IMR-90 (cell line): ENCODE measurements around the gene TSG101. TPM values are rescaled to one million over a fixed set of nuclear protein-coding genes. Genes with fewer than 3 reads are reported as not detected.

ENCODE experiments used
- ATAC-seq: fragments of 200-7000 bp; cut with Tn5 transposase; 2 replicates; pipeline ENCODE4 v1.9.1; 2020; ENCODE audit warnings: low read depth, mild to moderate bottlenecking, moderate library complexity
- BruUV-seq: library from RNA; stranded (reverse); fragments of 400-500 nt; replicated peaks from 2 replicates; lab custom pipeline; 2021; lab: Mats Ljungman, UMichigan
- CTCF ChIA-PET: fragments of 300-600 bp; formaldehyde crosslinking; extraction: SDS; loops from one replicate; lab custom pipeline; 2021; ENCODE audit warnings: antibody characterized with exemption; lab: Yijun Ruan, JAX
- POLR2A ChIA-PET: fragments of 300-600 bp; sonication (Branson Sonifier 250); formaldehyde crosslinking; loops from one replicate; lab custom pipeline; 2022; ENCODE audit warnings: antibody characterized with exemption; ENCODE audit not compliant: unreplicated experiment; lab: Charles Lee
- DNase-seq: peaks from one replicate; pipeline ENCODE4 v3.0.0; 2013
- H2AFZ ChIP-seq: replicated peaks from 2 replicates; pipeline ENCODE3; 2013; ENCODE audit warnings: low read length, mild to moderate bottlenecking; ENCODE audit not compliant: poor library complexity
- H2AK5ac ChIP-seq: 2 replicates; pipeline ENCODE4 v1.6.1; 2013; ENCODE audit warnings: low read depth, low read length, inconsistent platforms
- H2AK9ac ChIP-seq: replicated peaks from 2 replicates; pipeline ENCODE3; 2013; ENCODE audit warnings: mild to moderate bottlenecking, low read depth, low read length, moderate library complexity; ENCODE audit not compliant: poor library complexity
- H2BK120ac ChIP-seq: 2 replicates; pipeline ENCODE4 v1.6.1; 2013; ENCODE audit warnings: low read depth, low read length, inconsistent platforms
- H2BK15ac ChIP-seq: 3 replicates; pipeline ENCODE4 v1.6.1; 2013; ENCODE audit warnings: low read depth, low read length, inconsistent platforms
- H2BK20ac ChIP-seq: 2 replicates; pipeline ENCODE4 v1.6.1; 2013; ENCODE audit warnings: low read depth, mild to moderate bottlenecking, inconsistent platforms, low read length, moderate library complexity
- H2BK5ac ChIP-seq: 2 replicates; pipeline ENCODE4 v1.6.1; 2013; ENCODE audit warnings: mild to moderate bottlenecking, low read depth, low read length, inconsistent platforms; ENCODE audit not compliant: poor library complexity, severe bottlenecking
- H3K14ac ChIP-seq: replicated peaks from 2 replicates; pipeline ENCODE4 v1.6.1; 2013; ENCODE audit warnings: low read depth, low read length, inconsistent platforms
- H3K18ac ChIP-seq: 2 replicates; pipeline ENCODE4 v1.6.1; 2013; ENCODE audit warnings: low read depth, low read length, control low read depth
- H3K23ac ChIP-seq: 2 replicates; pipeline ENCODE4 v1.6.1; 2013; ENCODE audit warnings: low read depth, low read length, inconsistent platforms
- H3K27ac ChIP-seq: 2 replicates; pipeline ENCODE4 v1.5.1; 2013; ENCODE audit warnings: mild to moderate bottlenecking, control low read depth, low read length; ENCODE audit not compliant: insufficient read depth
- H3K27me3 ChIP-seq: 2 replicates; pipeline ENCODE4 v1.6.1; 2013; ENCODE audit warnings: low read length; ENCODE audit not compliant: control insufficient read depth, insufficient read depth
- H3K36me3 ChIP-seq: 2 replicates; pipeline ENCODE4 v1.6.1; 2013; ENCODE audit warnings: low read length, mixed read lengths; ENCODE audit not compliant: control insufficient read depth, insufficient read depth
- H3K4ac ChIP-seq: 2 replicates; pipeline ENCODE4 v1.6.1; 2013; ENCODE audit warnings: low read depth, low read length, inconsistent platforms
- H3K4me1 ChIP-seq: 2 replicates; pipeline ENCODE4 v1.6.1; 2013; ENCODE audit warnings: low read length, mixed read lengths; ENCODE audit not compliant: control insufficient read depth, insufficient read depth
- H3K4me2 ChIP-seq: 2 replicates; pipeline ENCODE4 v1.6.1; 2013; ENCODE audit warnings: low read depth, mild to moderate bottlenecking, control low read depth, low read length, moderate library complexity
- H3K4me3 ChIP-seq: 2 replicates; pipeline ENCODE4 v1.5.1; 2013; ENCODE audit warnings: low read depth, mild to moderate bottlenecking, control low read depth, low read length, moderate library complexity; ENCODE audit not compliant: insufficient read depth
- H3K56ac ChIP-seq: 2 replicates; pipeline ENCODE4 v1.6.1; 2013; ENCODE audit warnings: low read length, inconsistent platforms; ENCODE audit not compliant: insufficient read depth; ENCODE audit errors: extremely low read depth
- H3K79me1 ChIP-seq, 2 experiments: 2 replicates each; pipeline ENCODE4 v1.6.1; 2013; ENCODE audit warnings: low read length in 2 of 2, inconsistent platforms in 1 of 2, low read depth in 1 of 2
- H3K9ac ChIP-seq: 2 replicates; pipeline ENCODE4 v1.6.1; 2013; ENCODE audit warnings: low read depth, low read length, control low read depth
- H3K9me1 ChIP-seq: 2 replicates; pipeline ENCODE4 v1.6.1; 2013; ENCODE audit warnings: low read length, inconsistent platforms; ENCODE audit not compliant: insufficient read depth
- H3K9me3 ChIP-seq: 2 replicates; pipeline ENCODE4 v1.6.1; 2013; ENCODE audit warnings: low read length; ENCODE audit not compliant: control insufficient read depth, insufficient read depth
- H4K20me1 ChIP-seq: 2 replicates; pipeline ENCODE4 v1.6.1; 2013; ENCODE audit warnings: low read length, inconsistent platforms; ENCODE audit not compliant: insufficient read depth
- H4K5ac ChIP-seq: 2 replicates; pipeline ENCODE4 v1.6.1; 2013; ENCODE audit warnings: mild to moderate bottlenecking, low read depth, low read length, control low read depth
- H4K8ac ChIP-seq, 2 experiments: 2 replicates each; pipeline ENCODE4 v1.6.1; 2013; ENCODE audit warnings: low read depth in 2 of 2, low read length in 2 of 2, control low read depth in 1 of 2, inconsistent platforms in 1 of 2
- H4K91ac ChIP-seq: 2 replicates; pipeline ENCODE4 v1.6.1; 2013; ENCODE audit warnings: low read depth, low read length, inconsistent platforms; ENCODE audit not compliant: insufficient read depth
- CHD1 ChIP-seq: IDR thresholded peaks from 2 replicates; pipeline ENCODE4 v1.6.1; 2012; ENCODE audit warnings: low read depth, low read length, improper control_type of control experiment
- FOS ChIP-seq: fragments of 150-350 bp; IDR thresholded peaks from 2 replicates; pipeline ENCODE4 v1.6.1; 2016; ENCODE audit warnings: low read depth, low read length
- MAFK ChIP-seq: IDR thresholded peaks from 2 replicates; pipeline ENCODE4 v1.6.1; 2012; ENCODE audit warnings: low read depth, low read length, improper control_type of control experiment
- MXI1 ChIP-seq: IDR thresholded peaks from 2 replicates; pipeline ENCODE4 v1.6.1; 2012; ENCODE audit warnings: low read depth, mild to moderate bottlenecking, low read length, moderate library complexity, borderline replicate concordance
- POLR2A ChIP-seq: IDR thresholded peaks from 2 replicates; pipeline ENCODE4 v1.6.1; 2012; ENCODE audit warnings: mild to moderate bottlenecking, low read depth, low read length
- RFX5 ChIP-seq: IDR thresholded peaks from 2 replicates; pipeline ENCODE4 v1.8.0; 2012; ENCODE audit warnings: low read depth, mild to moderate bottlenecking, low read length, moderate library complexity
- SMC3 ChIP-seq: fragments of 150-350 bp; IDR thresholded peaks from 2 replicates; pipeline ENCODE4 v1.6.1; 2016; ENCODE audit warnings: low read depth, mild to moderate bottlenecking, antibody characterized with exemption, low read length, moderate library complexity
- WGBS, 2 experiments: methylation state at CpG; one replicate each; pipeline versions ENCODE4 v1.1.5 to v1.1.7; 2013; ENCODE audit warnings: missing lambda C conversion rate in 2 of 2; ENCODE audit not compliant: insufficient read length in 1 of 2; ENCODE audit errors: extremely low coverage in 2 of 2; 5-methylcytosine and 5-hydroxymethylcytosine counted together
- dilution Hi-C: fragments of 300-500 bp; cut with HindIII; formaldehyde crosslinking; loops from one replicate; pipeline ENCODE4 v1.14.3; 2018; ENCODE audit warnings: low sequenced_read_pairs; ENCODE audit not compliant: unreplicated experiment
- in situ Hi-C: fragments of 300-500 bp; cut with MboI; formaldehyde crosslinking; loops from 3 replicates; pipeline ENCODE4 v1.14.3; 2019; ENCODE audit warnings: low sequenced_read_pairs, inconsistent platforms, mixed read lengths
- intact Hi-C: fragments of 100-400 bp; cut with micrococcal nuclease; formaldehyde crosslinking; loops from 2 replicates; pipeline ENCODE4 v1.10.0; 2022
- polyA plus RNA-seq, 3 experiments: library from polyadenylated mRNA; depleted of rRNA; stranded (reverse); fragments of >200 nt; gene quantifications; 2 replicates each; pipeline ENCODE4 v1.2.3, GENCODE V29; 2012; ENCODE audit warnings: low replicate concordance in 1 of 3
- total RNA-seq: library from RNA; depleted of rRNA; stranded (reverse); fragments of >200 nt; gene quantifications from 2 replicates; pipeline ENCODE4 v1.2.3, GENCODE V29; 2012
- TF ChIP-seq, protein P1 (sequence below): fragments of 150-350 bp; IDR thresholded peaks from 2 replicates; pipeline ENCODE4 v1.6.1; 2016; ENCODE audit warnings: low read depth, mild to moderate bottlenecking, low read length, moderate library complexity, borderline replicate concordance

TSG101 gene
- total and polyA plus RNA-seq, 2 of the 4 experiments (the other 2 are of a cell fraction): 67.4 to 113 TPM

DNA sequence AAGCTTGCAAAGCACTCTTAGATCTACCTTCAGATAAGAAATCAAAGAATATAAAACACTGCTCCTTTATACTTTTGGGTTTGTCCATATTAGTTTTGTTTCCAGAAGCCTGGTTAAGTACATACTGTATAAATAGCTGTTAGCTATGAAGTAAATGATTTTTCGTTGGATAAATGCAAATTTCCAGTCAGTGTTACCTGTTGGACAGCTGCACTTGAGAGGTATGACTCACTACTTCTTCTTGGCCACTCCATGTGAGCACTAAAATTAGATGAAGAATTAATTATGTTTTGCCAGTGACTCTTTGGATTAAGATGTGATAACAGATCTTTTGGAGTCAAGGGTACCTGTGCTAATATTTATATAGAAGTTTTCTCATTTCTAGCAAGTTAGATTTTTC lies 9.5 kb upstream of the TSG101 start:
- H4K5ac ChIP-seq: no peak overlapping the region
- no peaks in the 10 kb centered on the region for H3K9me3 ChIP-seq
- H3K4ac ChIP-seq: no peak overlapping the region
- no peak overlapping the region for H2AK5ac ChIP-seq
- no peak overlapping the region for H2BK5ac ChIP-seq
- no peak for TF ChIP-seq RFX5
- no peak for TF ChIP-seq SMC3
- TF ChIP-seq CHD1: no peak
- TF ChIP-seq MAFK: no peak
- TF ChIP-seq POLR2A: no peak
- TF ChIP-seq MXI1: no peak
- TF ChIP-seq, protein P1, sequence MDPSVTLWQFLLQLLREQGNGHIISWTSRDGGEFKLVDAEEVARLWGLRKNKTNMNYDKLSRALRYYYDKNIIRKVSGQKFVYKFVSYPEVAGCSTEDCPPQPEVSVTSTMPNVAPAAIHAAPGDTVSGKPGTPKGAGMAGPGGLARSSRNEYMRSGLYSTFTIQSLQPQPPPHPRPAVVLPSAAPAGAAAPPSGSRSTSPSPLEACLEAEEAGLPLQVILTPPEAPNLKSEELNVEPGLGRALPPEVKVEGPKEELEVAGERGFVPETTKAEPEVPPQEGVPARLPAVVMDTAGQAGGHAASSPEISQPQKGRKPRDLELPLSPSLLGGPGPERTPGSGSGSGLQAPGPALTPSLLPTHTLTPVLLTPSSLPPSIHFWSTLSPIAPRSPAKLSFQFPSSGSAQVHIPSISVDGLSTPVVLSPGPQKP: no peak
- no peak for TF ChIP-seq FOS
- no peak overlapping the region for H3K9ac ChIP-seq
- no peak overlapping the region for H2BK120ac ChIP-seq
- WGBS, 2 experiments: no CpG with 5 or more reads among the region's 1 CpG
- H2AFZ ChIP-seq: no peak overlapping the region
- H4K91ac ChIP-seq: no peak overlapping the region
- POLR2A ChIA-PET: no interaction called here
- no peak overlapping the region for H3K18ac ChIP-seq
- ATAC-seq (no peak), DNase-seq (no peak)
- H2BK15ac ChIP-seq: no peak overlapping the region
- BruUV-seq: no TSS peak
- H3K79me1 ChIP-seq: 0 out of 4 replicates have a peak, but pooled peaks cover 0 to 3% of the 10 kb centered on the region in 2 experiments
- H3K27me3 ChIP-seq: no peaks in the 10 kb centered on the region
- in situ Hi-C loops: loop anchor here (25.0 kb wide), 1 partner anchor 201 kb away; the partner anchor contains the start of gene IGSF22
- H3K4me1 ChIP-seq: no peaks in the 10 kb centered on the region
- H3K23ac ChIP-seq: no peak overlapping the region
- peaks cover 7% of the 10 kb centered on the region for H3K36me3 ChIP-seq
- intact Hi-C loops: no loop called here
- H3K4me3 ChIP-seq: no peak overlapping the region
- no peak overlapping the region for H3K14ac ChIP-seq
- dilution Hi-C loops: no loop called here
- H3K56ac ChIP-seq: no peak overlapping the region
- H3K4me2 ChIP-seq: no peak overlapping the region
- H2AK9ac ChIP-seq: no peak overlapping the region
- CTCF ChIA-PET: interaction anchor here (0.6 kb wide), 1 partner anchor 31 kb away, joined by 5 read pairs; no protein-coding TSS in a partner anchor
- H3K9me1 ChIP-seq: no peaks in the 10 kb centered on the region
- H3K27ac ChIP-seq: no peak overlapping the region
- no peak overlapping the region for H2BK20ac ChIP-seq
- no peak overlapping the region for H4K8ac ChIP-seq
- no peaks in the 10 kb centered on the region for H4K20me1 ChIP-seq
